GM21526 (cell line): ENCODE results near the gene HORMAD2.
"Not testable (repeated sequence)": the region's sequence is repeated elsewhere in the genome, so short reads cannot be mapped to it uniquely, and the experiment has no call there.

ENCODE experiments used
- ATAC-seq: cut with Tn5 transposase; IDR thresholded peaks from one replicate; pipeline ENCODE4 v1.9.1; 2021; ENCODE audit warnings: moderate library complexity; ENCODE audit not compliant: unreplicated experiment, low FRiP score

HORMAD2 gene

GRCh38 chr22:30187094-30187493 is 106.8 kb downstream of the HORMAD2 start:
- no peak for ATAC-seq

- no peak for ATAC-seq
Observed at GRCh38 chr22:30187529-30188407, 107.5 kb downstream of the HORMAD2 start.

- no peak for ATAC-seq
Observed at GRCh38 chr22:30188911-30189310, 108.6 kb downstream of the HORMAD2 start.

- no peak for ATAC-seq
Observed at GRCh38 chr22:30190574-30190973, 110.3 kb downstream of the HORMAD2 start.

- no peak for ATAC-seq
Observed at GRCh38 chr22:30191040-30191701, 110.9 kb downstream of the HORMAD2 start.

GRCh38 chr22:30192427-30192826 is 112.2 kb downstream of the HORMAD2 start:
- no peak for ATAC-seq

GRCh38 chr22:30193031-30193775 is 112.9 kb downstream of the HORMAD2 start:
- ATAC-seq: no peak

GRCh38 chr22:30195245-30196140 is 115.2 kb downstream of the HORMAD2 start:
- ATAC-seq: no peak

- no peak for ATAC-seq
Observed at GRCh38 chr22:30196141-30196879, 116.0 kb downstream of the HORMAD2 start.

GRCh38 chr22:30196880-30197336 is 116.6 kb downstream of the HORMAD2 start:
- ATAC-seq: no peak

GRCh38 chr22:30197389-30197788 is 117.1 kb downstream of the HORMAD2 start:
- ATAC-seq: no peak

GRCh38 chr22:30198152-30198825 is 118.0 kb downstream of the HORMAD2 start:
- no peak for ATAC-seq

GRCh38 chr22:30198921-30199320 is 118.7 kb downstream of the HORMAD2 start:
- ATAC-seq: no peak

GRCh38 chr22:30200905-30201304 is 120.6 kb downstream of the HORMAD2 start:
- ATAC-seq: not testable (repeated sequence)

- no peak for ATAC-seq
Observed at GRCh38 chr22:30201945-30202344, 121.7 kb downstream of the HORMAD2 start.

GRCh38 chr22:30202531-30203006 is 122.3 kb downstream of the HORMAD2 start:
- ATAC-seq: no peak

- ATAC-seq: no peak
Observed at GRCh38 chr22:30204015-30204741, 123.9 kb downstream of the HORMAD2 start.

GRCh38 chr22:30204742-30205111 is 124.5 kb downstream of the HORMAD2 start:
- no peak for ATAC-seq
